GM12878 (cell line): ENCODE measurements around the gene GGT7.

ENCODE experiments used
- ATF7 ChIP-seq: fragments of 450-650 bp; IDR thresholded peaks from 2 replicates; pipeline ENCODE4 v1.6.1; 2016; ENCODE audit warnings: low read depth, mild to moderate bottlenecking
- BCL11A ChIP-seq: IDR thresholded peaks from 2 replicates; pipeline ENCODE4 v1.6.1; 2011; ENCODE audit warnings: low read depth, low read length
- CEBPB ChIP-seq, 2 experiments: fragments of 150-350 bp in 1 of 2; IDR thresholded peaks; 2 replicates each; pipeline ENCODE4 v1.6.1; 2012 to 2014; ENCODE audit warnings: low read depth in 2 of 2, low read length in 2 of 2, borderline replicate concordance in 1 of 2, inconsistent platforms in 1 of 2
- CHD2 ChIP-seq: IDR thresholded peaks from 2 replicates; pipeline ENCODE4 v1.6.1; 2011; ENCODE audit warnings: low read depth, low read length, improper control_type of control experiment, borderline replicate concordance
- CTCF ChIP-seq, 3 experiments: IDR thresholded peaks in 2 of 3; conservative IDR thresholded peaks in 1 of 3; 2 replicates each; pipeline ENCODE4 v1.5.1; 2011; ENCODE audit warnings: low read depth in 3 of 3, low read length in 3 of 3, mild to moderate bottlenecking in 3 of 3, control low read depth in 2 of 3, moderate library complexity in 2 of 3, inconsistent platforms in 1 of 3, mixed read lengths in 1 of 3; ENCODE audit not compliant: control insufficient read depth in 2 of 3, insufficient read depth in 1 of 3; ENCODE audit errors: extremely low read depth in 1 of 3
- GABPA ChIP-seq: IDR thresholded peaks from 2 replicates; pipeline ENCODE4 v1.6.1; 2014; ENCODE audit warnings: antibody characterized with exemption, low read depth, mild to moderate bottlenecking, inconsistent platforms
- HDGF ChIP-seq: fragments of 450-650 bp; IDR thresholded peaks from 2 replicates; pipeline ENCODE4 v1.6.1; 2016; ENCODE audit warnings: antibody characterized with exemption
- POLR2A ChIP-seq: IDR thresholded peaks from 2 replicates; pipeline ENCODE4 v1.6.1; 2011; ENCODE audit warnings: low read depth, mild to moderate bottlenecking, low read length
- POLR2AphosphoS5 ChIP-seq: IDR thresholded peaks from 2 replicates; pipeline ENCODE4 v1.6.1; 2011; ENCODE audit warnings: mild to moderate bottlenecking, low read length, inconsistent platforms
- RAD21 ChIP-seq: IDR thresholded peaks from 2 replicates; pipeline ENCODE4 v1.6.1; 2011; ENCODE audit warnings: mild to moderate bottlenecking, low read depth, low read length, moderate library complexity; ENCODE audit not compliant: insufficient read depth
- SMC3 ChIP-seq: IDR thresholded peaks from 2 replicates; pipeline ENCODE4 v1.6.1; 2011; ENCODE audit warnings: low read length, improper control_type of control experiment, borderline replicate concordance
- ZSCAN29 ChIP-seq: fragments of 450-650 bp; IDR thresholded peaks from 2 replicates; pipeline ENCODE4 v1.6.1; 2017; ENCODE audit warnings: mild to moderate bottlenecking, moderate library complexity
- TF ChIP-seq, protein P1 (sequence below): IDR thresholded peaks from 2 replicates; pipeline ENCODE4 v1.6.1; 2012; ENCODE audit warnings: mild to moderate bottlenecking, low read depth, low read length
- TF ChIP-seq, protein P2 (sequence below): IDR thresholded peaks from 2 replicates; pipeline ENCODE4 v1.6.1; 2011; ENCODE audit warnings: low read depth, mild to moderate bottlenecking, low read length, moderate library complexity, borderline replicate concordance; ENCODE audit errors: extremely low read depth

DNA sequence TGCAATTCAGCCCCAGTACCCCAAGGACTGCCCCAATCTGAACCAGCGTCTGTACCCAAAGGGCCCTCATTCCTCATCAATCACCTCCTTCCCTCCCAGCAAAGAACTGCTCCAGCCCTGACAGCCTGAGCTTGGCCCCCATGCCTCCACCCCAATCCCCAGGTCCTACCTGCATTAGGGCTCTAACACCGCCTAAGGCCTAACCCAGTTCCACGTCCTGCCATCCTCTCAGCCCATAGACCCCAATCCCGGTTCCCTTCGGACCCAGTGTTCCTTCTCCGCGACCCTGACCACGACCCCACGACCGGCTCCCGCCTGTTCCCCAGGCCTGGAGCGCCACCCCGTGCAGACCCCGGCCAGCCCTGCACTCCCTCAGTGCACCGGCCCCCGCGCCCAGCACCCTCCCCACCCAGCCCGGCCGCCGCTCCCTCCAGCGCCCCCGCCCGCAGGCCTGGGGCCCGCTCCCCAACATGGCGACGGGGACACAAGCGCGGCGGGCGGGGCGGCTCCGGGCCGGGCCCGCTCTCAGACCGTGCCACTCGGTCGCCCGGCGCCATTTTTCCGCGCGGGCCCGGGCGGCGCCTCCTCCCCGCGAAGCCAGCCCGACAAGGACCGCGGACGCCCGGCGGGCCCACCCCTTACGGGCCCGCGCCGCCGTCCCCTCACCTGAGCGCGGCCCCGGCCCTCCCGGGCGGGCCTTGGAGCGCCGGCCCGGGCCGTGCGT lies 47.7 kb downstream of the GGT7 start:
- peak in 1 of 3 experiments; percentile 5; a peak in 1 of 6 replicates for TF ChIP-seq CTCF (IDR thresholded peaks at IDR 0.05 in 2 of 3, conservative IDR thresholded peaks at IDR 0.05 in 1 of 3; ENCODE audit: control insufficient read depth in 2 of 3, extremely low read depth in 1 of 3, insufficient read depth in 1 of 3, low read depth in 3 of 3, low read length in 3 of 3)
- peak; percentile 53; the same call in 1 of the 2 replicates for TF ChIP-seq ZSCAN29
- peak; percentile 78; the same call in 1 of the 2 replicates for TF ChIP-seq POLR2A
- 0 out of 2 replicates have a peak, but pooled peaks have one; percentile 12 for TF ChIP-seq BCL11A
- TF ChIP-seq HDGF: 0 out of 2 replicates have a peak, but pooled peaks have one; percentile 37
- TF ChIP-seq GABPA: no peak
- no peak for TF ChIP-seq ATF7
- no peak for TF ChIP-seq POLR2AphosphoS5
- no peak; the same call in 1 of the 2 replicates for TF ChIP-seq CHD2
- TF ChIP-seq, protein P1, sequence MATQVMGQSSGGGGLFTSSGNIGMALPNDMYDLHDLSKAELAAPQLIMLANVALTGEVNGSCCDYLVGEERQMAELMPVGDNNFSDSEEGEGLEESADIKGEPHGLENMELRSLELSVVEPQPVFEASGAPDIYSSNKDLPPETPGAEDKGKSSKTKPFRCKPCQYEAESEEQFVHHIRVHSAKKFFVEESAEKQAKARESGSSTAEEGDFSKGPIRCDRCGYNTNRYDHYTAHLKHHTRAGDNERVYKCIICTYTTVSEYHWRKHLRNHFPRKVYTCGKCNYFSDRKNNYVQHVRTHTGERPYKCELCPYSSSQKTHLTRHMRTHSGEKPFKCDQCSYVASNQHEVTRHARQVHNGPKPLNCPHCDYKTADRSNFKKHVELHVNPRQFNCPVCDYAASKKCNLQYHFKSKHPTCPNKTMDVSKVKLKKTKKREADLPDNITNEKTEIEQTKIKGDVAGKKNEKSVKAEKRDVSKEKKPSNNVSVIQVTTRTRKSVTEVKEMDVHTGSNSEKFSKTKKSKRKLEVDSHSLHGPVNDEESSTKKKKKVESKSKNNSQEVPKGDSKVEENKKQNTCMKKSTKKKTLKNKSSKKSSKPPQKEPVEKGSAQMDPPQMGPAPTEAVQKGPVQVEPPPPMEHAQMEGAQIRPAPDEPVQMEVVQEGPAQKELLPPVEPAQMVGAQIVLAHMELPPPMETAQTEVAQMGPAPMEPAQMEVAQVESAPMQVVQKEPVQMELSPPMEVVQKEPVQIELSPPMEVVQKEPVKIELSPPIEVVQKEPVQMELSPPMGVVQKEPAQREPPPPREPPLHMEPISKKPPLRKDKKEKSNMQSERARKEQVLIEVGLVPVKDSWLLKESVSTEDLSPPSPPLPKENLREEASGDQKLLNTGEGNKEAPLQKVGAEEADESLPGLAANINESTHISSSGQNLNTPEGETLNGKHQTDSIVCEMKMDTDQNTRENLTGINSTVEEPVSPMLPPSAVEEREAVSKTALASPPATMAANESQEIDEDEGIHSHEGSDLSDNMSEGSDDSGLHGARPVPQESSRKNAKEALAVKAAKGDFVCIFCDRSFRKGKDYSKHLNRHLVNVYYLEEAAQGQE: no peak
- no peak for TF ChIP-seq SMC3
- TF ChIP-seq, protein P2, sequence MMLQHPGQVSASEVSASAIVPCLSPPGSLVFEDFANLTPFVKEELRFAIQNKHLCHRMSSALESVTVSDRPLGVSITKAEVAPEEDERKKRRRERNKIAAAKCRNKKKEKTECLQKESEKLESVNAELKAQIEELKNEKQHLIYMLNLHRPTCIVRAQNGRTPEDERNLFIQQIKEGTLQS: no peak
- TF ChIP-seq RAD21: no peak
- no peak for TF ChIP-seq CEBPB (IDR thresholded peaks at IDR 0.05; ENCODE audit: borderline replicate concordance in 1 of 2, low read depth in 2 of 2, low read length in 2 of 2)
